HUES48 (cell line): ENCODE data around the gene KIF26A.
A peak's percentile ranks its signal among the peaks of the same experiment; 100 is the strongest.

Source experiments
- H3K27ac ChIP-seq: one replicate; pipeline ENCODE4 v1.7.0; 2013; ENCODE audit warnings: low read depth, low read length, inconsistent platforms
- H3K27me3 ChIP-seq: 2 replicates; pipeline ENCODE4 v1.6.1; 2013; ENCODE audit warnings: mild to moderate bottlenecking, low read length; ENCODE audit not compliant: control insufficient read depth, insufficient read depth
- H3K36me3 ChIP-seq: 2 replicates; pipeline ENCODE4 v1.6.1; 2013; ENCODE audit warnings: low read length; ENCODE audit not compliant: control insufficient read depth, insufficient read depth
- H3K4me1 ChIP-seq: 2 replicates; pipeline ENCODE4 v1.6.1; 2013; ENCODE audit warnings: mild to moderate bottlenecking, low read length; ENCODE audit not compliant: control insufficient read depth, insufficient read depth
- H3K4me3 ChIP-seq: 2 replicates; pipeline ENCODE4 v1.5.1; 2013; ENCODE audit warnings: mild to moderate bottlenecking, low read depth, low read length
- H3K9ac ChIP-seq: 2 replicates; pipeline ENCODE4 v1.6.1; 2013; ENCODE audit warnings: mild to moderate bottlenecking, low read depth, low read length, moderate library complexity
- H3K9me3 ChIP-seq: 2 replicates; pipeline ENCODE4 v1.6.1; 2013; ENCODE audit warnings: low read length; ENCODE audit not compliant: control insufficient read depth, insufficient read depth

Gene KIF26A

DNA sequence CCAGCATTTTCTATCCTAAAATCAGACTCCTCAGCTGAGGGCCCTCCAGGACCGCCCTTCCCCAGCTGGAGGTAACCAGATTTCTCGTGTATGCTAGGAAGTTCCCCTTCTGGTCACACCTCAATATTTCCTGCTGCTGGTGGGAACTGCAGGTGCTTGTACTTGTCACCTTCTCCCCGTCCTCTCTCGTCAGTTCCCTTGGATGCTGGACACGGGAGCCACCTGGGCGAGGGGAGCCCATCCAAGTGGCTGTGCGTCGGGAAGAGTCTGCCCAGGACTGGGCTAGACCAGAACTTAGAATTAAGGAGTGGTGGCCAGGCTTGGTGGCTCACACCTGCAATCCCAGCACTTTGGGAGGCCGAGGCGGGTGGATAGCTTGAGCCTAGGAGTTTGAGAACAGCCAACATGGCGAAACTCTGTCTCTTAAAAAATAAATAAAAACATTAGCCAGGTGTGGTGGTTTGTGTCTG lies 23.2 kb upstream of the KIF26A start:
- Histone ChIP-seq H3K27ac (no peak overlapping the region), H3K27me3 (peaks cover 39% of the 10 kb centered on the region)

GRCh38 chr14:104115691-104116287 lies 22.6 kb upstream of the KIF26A start:
- Histone ChIP-seq H3K27ac (no peak overlapping the region), H3K4me3 (no peak overlapping the region), H3K9ac (no peak overlapping the region), H3K4me1 (no peaks in the 10 kb centered on the region), H3K36me3 (no peaks in the 10 kb centered on the region), H3K27me3 (peaks cover 39% of the 10 kb centered on the region), H3K9me3 (no peaks in the 10 kb centered on the region)

More for the DNA sequence above, 23.2 kb upstream of the KIF26A start:
- Histone ChIP-seq H3K9me3 (no peaks in the 10 kb centered on the region), H3K4me1 (no peaks in the 10 kb centered on the region), H3K36me3 (no peaks in the 10 kb centered on the region), H3K4me3 (no peak overlapping the region), H3K9ac (no peak overlapping the region)

- Histone ChIP-seq H3K4me1 (no peaks in the 10 kb centered on the region), H3K27ac (no peak overlapping the region), H3K9me3 (no peaks in the 10 kb centered on the region), H3K27me3 (peaks cover 39% of the 10 kb centered on the region), H3K36me3 (no peaks in the 10 kb centered on the region), H3K9ac (no peak overlapping the region), H3K4me3 (peak overlapping the region; percentile 49; the same call in 1 of the 2 replicates)
Observed at GRCh38 chr14:104116288-104116755, 22.1 kb upstream of the KIF26A start.

DNA sequence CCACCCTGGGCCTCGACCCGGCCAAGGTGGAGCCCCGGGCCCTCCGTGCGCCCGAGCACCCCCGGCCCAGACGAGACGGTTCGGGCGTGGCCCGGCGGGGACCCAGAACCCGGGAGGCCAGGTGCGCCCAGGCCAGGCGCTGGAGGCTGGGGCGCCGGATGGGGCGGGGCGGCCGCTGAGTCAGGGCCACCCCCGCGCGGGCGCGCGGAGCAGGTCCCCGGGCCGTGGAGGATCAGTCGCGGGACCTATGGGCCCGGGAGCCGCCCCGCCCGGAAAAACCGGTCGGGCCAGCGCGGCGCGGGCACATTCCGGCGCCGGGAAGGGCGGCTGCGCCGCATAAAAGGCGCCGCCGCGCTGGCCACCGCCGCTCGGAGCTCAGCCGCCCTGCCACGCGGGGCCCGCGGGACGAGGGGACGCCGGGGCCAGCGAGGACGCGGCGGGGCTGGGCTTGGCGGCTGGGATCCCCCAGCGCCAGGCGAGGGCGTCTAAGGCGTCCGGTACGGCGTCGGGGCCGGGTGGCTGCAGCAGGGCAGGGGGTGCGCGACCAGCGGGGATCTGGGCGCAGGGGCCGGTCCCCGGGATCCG lies 21.5 kb upstream of the KIF26A start:
- no peaks in the 10 kb centered on the region for H3K36me3 ChIP-seq
- no peaks in the 10 kb centered on the region for H3K9me3 ChIP-seq
- H3K4me3 ChIP-seq: peak overlapping the region; percentile 49
- H3K4me1 ChIP-seq: no peaks in the 10 kb centered on the region
- H3K9ac ChIP-seq: 0 out of 2 replicates have a peak overlapping the region, but pooled peaks have one; percentile 3
- peaks cover 39% of the 10 kb centered on the region for H3K27me3 ChIP-seq
- no peak overlapping the region for H3K27ac ChIP-seq

GRCh38 chr14:104117341-104118005 lies 20.9 kb upstream of the KIF26A start:
- Histone ChIP-seq H3K4me3 (peak overlapping the region; percentile 49), H3K27ac (no peak overlapping the region), H3K36me3 (no peaks in the 10 kb centered on the region), H3K4me1 (no peaks in the 10 kb centered on the region; the same call in 1 of the 2 replicates), H3K9me3 (no peaks in the 10 kb centered on the region), H3K9ac (0 out of 2 replicates have a peak overlapping the region, but pooled peaks have one; percentile 3), H3K27me3 (peaks cover 39% of the 10 kb centered on the region)

DNA sequence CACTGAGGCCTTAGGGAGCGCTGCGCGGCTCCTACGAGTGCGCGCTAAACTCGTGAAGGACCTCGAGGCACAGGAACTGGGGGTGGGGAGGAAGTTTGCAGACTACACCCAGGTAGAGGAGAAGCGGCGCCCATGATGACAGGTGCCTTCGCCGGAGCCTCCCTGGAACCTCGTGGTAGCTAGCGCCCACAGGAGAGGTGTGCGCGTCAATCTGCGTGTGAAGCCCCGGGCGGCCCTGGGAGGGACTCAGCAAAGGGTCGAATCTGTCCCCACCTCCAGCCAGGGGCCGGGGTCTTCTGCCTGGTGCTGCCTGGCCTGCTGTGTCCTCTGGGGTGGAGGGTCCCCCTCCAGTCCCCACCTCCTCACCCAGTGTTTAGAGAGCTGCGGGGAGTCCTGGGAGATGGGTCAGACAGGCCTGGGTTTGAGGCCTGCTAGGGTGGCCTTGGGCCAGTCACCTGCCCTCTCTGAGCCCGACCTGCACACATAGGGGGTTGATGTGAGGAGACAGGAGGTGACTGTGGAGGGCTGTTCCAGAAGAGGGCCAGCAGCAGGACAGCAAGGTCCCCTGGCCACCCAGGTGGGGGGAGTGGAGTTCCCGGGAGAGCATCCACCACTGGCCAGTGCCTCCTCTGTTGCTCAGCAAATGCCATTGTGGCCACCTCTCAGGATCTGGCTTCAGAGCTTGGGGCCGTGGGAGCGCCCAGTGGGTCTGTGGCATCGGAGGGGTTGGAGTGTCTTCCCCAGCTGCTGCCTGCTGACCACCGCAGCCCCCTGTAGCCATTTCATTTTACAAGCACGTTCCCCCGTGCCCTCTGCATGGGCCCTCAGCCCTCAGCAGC lies 20.2 kb upstream of the KIF26A start:
- no peak overlapping the region for H3K27ac ChIP-seq
- H3K27me3 ChIP-seq: peaks cover 39% of the 10 kb centered on the region
- H3K4me1 ChIP-seq: no peaks in the 10 kb centered on the region; the same call in 1 of the 2 replicates
- peak overlapping the region; percentile 49; the same call in 1 of the 2 replicates for H3K4me3 ChIP-seq
- H3K9me3 ChIP-seq: no peaks in the 10 kb centered on the region
- no peaks in the 10 kb centered on the region for H3K36me3 ChIP-seq
- H3K9ac ChIP-seq: no peak overlapping the region

- H3K4me1 ChIP-seq: no peaks in the 10 kb centered on the region; the same call in 1 of the 2 replicates
- H3K27me3 ChIP-seq: peaks cover 39% of the 10 kb centered on the region
- no peaks in the 10 kb centered on the region for H3K36me3 ChIP-seq
- H3K9me3 ChIP-seq: 0 out of 2 replicates have a peak, but pooled peaks cover 2% of the 10 kb centered on the region
- no peak overlapping the region for H3K4me3 ChIP-seq
- H3K9ac ChIP-seq: no peak overlapping the region
- no peak overlapping the region for H3K27ac ChIP-seq
Observed at GRCh38 chr14:104119119-104119487, 19.3 kb upstream of the KIF26A start.

DNA sequence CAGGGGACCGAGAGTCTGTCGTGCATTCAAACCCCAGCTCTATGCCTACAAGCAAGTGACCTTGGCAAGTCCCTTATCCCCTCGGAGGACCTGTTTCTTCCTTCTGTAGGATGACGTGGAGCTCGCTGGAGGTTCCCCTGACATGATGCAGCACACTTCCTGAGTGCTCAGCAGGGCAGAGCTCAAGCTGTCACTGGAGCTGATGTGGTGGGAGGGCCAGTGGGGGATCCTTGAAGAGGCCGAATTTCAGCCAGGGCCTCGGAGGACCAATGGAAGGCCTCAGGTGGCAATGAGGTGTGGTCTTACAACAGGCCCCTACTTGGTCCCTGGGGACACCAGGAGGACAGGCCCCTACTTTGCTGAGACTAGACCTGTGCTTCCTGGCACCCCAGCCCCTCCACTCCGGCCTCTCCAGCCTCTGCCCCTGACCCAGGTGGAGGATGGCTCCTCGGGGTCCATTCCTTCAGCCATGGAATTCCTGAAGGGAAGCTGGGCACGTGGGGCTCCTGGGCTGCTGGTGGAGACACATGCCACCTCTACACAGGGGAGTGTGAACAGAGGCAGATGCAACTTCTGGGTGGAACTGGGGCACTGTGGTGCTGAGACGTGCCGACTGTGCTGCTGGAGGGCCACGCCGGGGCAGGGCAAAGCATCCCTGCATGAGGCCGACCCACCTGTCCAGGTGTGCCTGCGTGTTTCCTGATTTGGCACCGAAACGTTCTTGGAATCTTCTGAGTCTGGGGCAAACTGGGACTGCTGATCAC lies 18.7 kb upstream of the KIF26A start:
- H3K4me1 ChIP-seq: no peaks in the 10 kb centered on the region; the same call in 1 of the 2 replicates
- H3K4me3 ChIP-seq: no peak overlapping the region
- H3K9ac ChIP-seq: no peak overlapping the region
- H3K27ac ChIP-seq: no peak overlapping the region
- H3K27me3 ChIP-seq: peaks cover 39% of the 10 kb centered on the region
- H3K36me3 ChIP-seq: no peaks in the 10 kb centered on the region
- H3K9me3 ChIP-seq: peaks cover 3% of the 10 kb centered on the region; the same call in 1 of the 2 replicates

DNA sequence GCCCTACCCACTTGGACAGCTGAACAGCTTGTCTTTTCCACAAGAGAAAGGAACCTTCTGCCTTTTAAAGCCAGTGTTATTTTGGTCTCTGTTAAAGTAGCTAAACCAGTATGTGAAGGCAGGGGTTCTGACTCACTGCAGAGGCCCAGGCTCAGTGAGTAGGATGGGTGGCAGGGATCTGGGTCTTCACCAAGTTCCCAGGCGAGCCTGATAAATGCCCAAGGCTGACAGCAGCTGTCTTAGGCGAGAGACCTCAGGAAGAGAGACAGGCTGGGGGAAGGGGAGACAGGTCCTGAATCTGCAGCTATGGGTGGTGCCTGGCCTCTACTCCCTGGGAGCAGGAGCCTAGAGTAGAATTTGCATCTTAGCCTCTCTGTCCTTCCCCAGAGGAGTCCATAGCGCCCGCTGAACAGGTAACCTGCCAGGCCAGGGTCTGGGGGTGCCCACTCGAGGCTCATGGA lies 18.1 kb upstream of the KIF26A start:
- Histone ChIP-seq H3K4me3 (no peak overlapping the region), H3K27ac (no peak overlapping the region), H3K36me3 (no peaks in the 10 kb centered on the region), H3K9ac (no peak overlapping the region), H3K27me3 (peaks cover 39% of the 10 kb centered on the region), H3K9me3 (peaks cover 7% of the 10 kb centered on the region; the same call in 1 of the 2 replicates), H3K4me1 (no peaks in the 10 kb centered on the region; the same call in 1 of the 2 replicates)

DNA sequence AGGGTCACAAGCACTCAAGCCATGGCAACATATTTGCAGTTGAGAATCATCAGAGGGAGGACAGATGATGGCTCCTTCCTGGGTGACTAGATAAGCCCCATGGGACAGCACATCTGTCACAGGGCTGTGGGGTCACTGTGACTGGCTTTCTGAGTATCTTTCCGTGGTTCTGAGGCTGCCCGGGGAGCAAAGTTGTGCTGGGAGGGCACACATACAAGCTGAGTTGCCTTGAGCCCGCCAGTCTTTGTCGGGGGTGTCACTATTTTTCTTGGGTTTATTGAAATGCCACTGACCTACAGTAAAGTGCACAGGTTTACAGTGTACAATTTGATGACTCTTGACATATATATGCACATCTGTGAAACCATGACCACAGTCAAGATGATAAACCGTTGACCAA lies 17.2 kb upstream of the KIF26A start:
- Histone ChIP-seq H3K27ac (no peak overlapping the region), H3K9me3 (peaks cover 7% of the 10 kb centered on the region; the same call in 1 of the 2 replicates), H3K4me1 (no peaks in the 10 kb centered on the region; the same call in 1 of the 2 replicates), H3K36me3 (no peaks in the 10 kb centered on the region), H3K4me3 (no peak overlapping the region), H3K27me3 (peaks cover 34% of the 10 kb centered on the region), H3K9ac (no peak overlapping the region)
